Measurements from ENCODE around the gene FRMD5.
A peak's percentile ranks its signal among the peaks of the same experiment; 100 is the strongest.

FRMD5 gene

GRCh38 chr15:43919540-43920253 lies 275.4 kb downstream of the FRMD5 start:
- no peak for DNase-seq

- DNase-seq = no peak
These were observed 276.4 kb downstream of the FRMD5 start for GRCh38 chr15:43918717-43919116.

GRCh38 chr15:43916326-43916660 lies 278.8 kb downstream of the FRMD5 start:
- DNase-seq = no peak

GRCh38 chr15:43915631-43916325 lies 279.3 kb downstream of the FRMD5 start:
- DNase-seq = no peak

GRCh38 chr15:43913941-43914340 lies 281.1 kb downstream of the FRMD5 start:
- no peak for DNase-seq

GRCh38 chr15:43913026-43913780 lies 281.9 kb downstream of the FRMD5 start:
- no peak for DNase-seq

- no peak for DNase-seq
These were observed 282.9 kb downstream of the FRMD5 start for GRCh38 chr15:43912208-43912607.

- peak; percentile 52 for DNase-seq
These were observed 283.8 kb downstream of the FRMD5 start for GRCh38 chr15:43911235-43911781.

- no peak for DNase-seq
These were observed 286.5 kb downstream of the FRMD5 start for GRCh38 chr15:43908516-43909050.

- DNase-seq = no peak
These were observed 289.3 kb downstream of the FRMD5 start for GRCh38 chr15:43905755-43906154.

GRCh38 chr15:43903864-43904290 lies 291.2 kb downstream of the FRMD5 start:
- DNase-seq = peak; percentile 73

- no peak for DNase-seq
These were observed 293.6 kb downstream of the FRMD5 start for GRCh38 chr15:43901495-43901894.

GRCh38 chr15:43900996-43901395 lies 294.1 kb downstream of the FRMD5 start:
- no peak for DNase-seq

- no peak for DNase-seq
These were observed 295.1 kb downstream of the FRMD5 start for GRCh38 chr15:43899928-43900327.

GRCh38 chr15:43898891-43899290 lies 296.2 kb downstream of the FRMD5 start:
- no peak for DNase-seq

- no peak for DNase-seq
These were observed 298.5 kb downstream of the FRMD5 start for GRCh38 chr15:43896543-43896942.

- no peak for DNase-seq
These were observed 299.5 kb downstream of the FRMD5 start for GRCh38 chr15:43895586-43895985.

GRCh38 chr15:43893956-43894355 lies 301.1 kb downstream of the FRMD5 start:
- DNase-seq = no peak

GRCh38 chr15:43889042-43889441 lies 306.0 kb downstream of the FRMD5 start:
- no peak for DNase-seq

GRCh38 chr15:43887901-43888300 lies 307.2 kb downstream of the FRMD5 start:
- no peak for DNase-seq

- no peak for DNase-seq
These were observed 308.5 kb downstream of the FRMD5 start for GRCh38 chr15:43886558-43886957.

GRCh38 chr15:43883571-43883970 lies 311.5 kb downstream of the FRMD5 start:
- DNase-seq = no peak

GRCh38 chr15:43881944-43882343 lies 313.1 kb downstream of the FRMD5 start:
- no peak for DNase-seq

Measured in right forelimb (tissue), 1 donor.